ACHN (cell line): Measurements from ENCODE around the gene GNG7.
"Not testable (repeated sequence)": the region's sequence is repeated elsewhere in the genome, so short reads cannot be mapped to it uniquely, and the experiment has no call there.

ENCODE experiments used
- DNase-seq: peaks from one replicate; pipeline ENCODE4 v3.0.0-alpha.2; 2015
- in situ Hi-C: cut with HindIII; loops from 2 replicates; pipeline ENCODE4 v1.10.0; 2017; ENCODE audit warnings: low sequenced_read_pairs, low pct_ligation_motif_present, low pct_unique_long_range_greater_than_20kb

GNG7 gene

GRCh38 chr19:2686360-2686759, 16.1 kb downstream of the GNG7 start:
- in situ Hi-C loops, result no loop called here

GRCh38 chr19:2685204-2685704, 17.2 kb downstream of the GNG7 start:
- DNase-seq, result no peak
- in situ Hi-C loops, result no loop called here

More at GRCh38 chr19:2686360-2686759, 16.1 kb downstream of the GNG7 start:
- DNase-seq, result no peak

- in situ Hi-C loops, result no loop called here
- no peak for DNase-seq
These were observed 19.0 kb downstream of the GNG7 start for GRCh38 chr19:2683430-2684003.

- in situ Hi-C loops, result no loop called here
- no peak for DNase-seq
These were observed 21.7 kb downstream of the GNG7 start for GRCh38 chr19:2680808-2681207.

GRCh38 chr19:2679439-2679838, 23.1 kb downstream of the GNG7 start:
- no peak for DNase-seq
- in situ Hi-C loops, result no loop called here

- DNase-seq, in situ Hi-C loops: not testable (repeated sequence)
These were observed 23.5 kb downstream of the GNG7 start for GRCh38 chr19:2678948-2679347.

- DNase-seq, result no peak
- in situ Hi-C loops, result no loop called here
These were observed 24.3 kb downstream of the GNG7 start for GRCh38 chr19:2678044-2678671.

GRCh38 chr19:2676823-2677222, 25.7 kb downstream of the GNG7 start:
- DNase-seq, result no peak
- in situ Hi-C loops, result no loop called here

GRCh38 chr19:2675892-2676291, 26.6 kb downstream of the GNG7 start:
- in situ Hi-C loops, result no loop called here
- DNase-seq, result no peak

- DNase-seq, result no peak
- in situ Hi-C loops, result no loop called here
These were observed 32.3 kb downstream of the GNG7 start for GRCh38 chr19:2670217-2670616.

GRCh38 chr19:2668175-2668763, 34.2 kb downstream of the GNG7 start:
- DNase-seq, result no peak
- in situ Hi-C loops, result no loop called here

GRCh38 chr19:2667349-2667748, 35.1 kb downstream of the GNG7 start:
- DNase-seq, in situ Hi-C loops: not testable (repeated sequence)

- in situ Hi-C loops, result no loop called here
- no peak for DNase-seq
These were observed 36.0 kb downstream of the GNG7 start for GRCh38 chr19:2666344-2666994.

- in situ Hi-C loops, result no loop called here
- DNase-seq, result no peak
These were observed 37.4 kb downstream of the GNG7 start for GRCh38 chr19:2665103-2665502.

- no peak for DNase-seq
- in situ Hi-C loops, result no loop called here
These were observed 38.4 kb downstream of the GNG7 start for GRCh38 chr19:2663920-2664571.

- no peak for DNase-seq
- in situ Hi-C loops, result no loop called here
These were observed 40.9 kb downstream of the GNG7 start for GRCh38 chr19:2661615-2662014.

- no peak for DNase-seq
- in situ Hi-C loops, result no loop called here
These were observed 42.5 kb downstream of the GNG7 start for GRCh38 chr19:2659856-2660432.

- in situ Hi-C loops, result no loop called here
These were observed 46.0 kb downstream of the GNG7 start for GRCh38 chr19:2656533-2656932.

More at GRCh38 chr19:2656533-2656932, 46.0 kb downstream of the GNG7 start:
- DNase-seq, result no peak
